Fibroblast of lung (primary cell): ENCODE results near the gene ZNF862. TPM values are rescaled to one million over a fixed set of nuclear protein-coding genes. Genes with fewer than 3 reads are reported as not detected.

Experiments used
- DNase-seq, 2 donors: peaks; one replicate each; pipeline versions ENCODE4 v3.0.0 to v3.0.0-alpha.2; 2010; ENCODE audit warnings: low read depth in 2 of 2
- H2AFZ ChIP-seq: 2 replicates; pipeline ENCODE4 v1.5.1; 2012; ENCODE audit warnings: low read length, control low read depth, inconsistent platforms
- H3K27ac ChIP-seq: 2 replicates; pipeline ENCODE4 v1.5.1; 2011; ENCODE audit warnings: low read length, control low read depth; ENCODE audit not compliant: insufficient read depth
- H3K27me3 ChIP-seq: 2 replicates; pipeline ENCODE4 v1.5.1; 2011; ENCODE audit warnings: mild to moderate bottlenecking, low read length; ENCODE audit not compliant: control insufficient read depth, insufficient read depth
- H3K36me3 ChIP-seq: 2 replicates; pipeline ENCODE4 v1.5.1; 2011; ENCODE audit warnings: low read length; ENCODE audit not compliant: control insufficient read depth, insufficient read depth
- H3K4me1 ChIP-seq: 2 replicates; pipeline ENCODE4 v1.5.1; 2011; ENCODE audit warnings: low read length; ENCODE audit not compliant: control insufficient read depth, insufficient read depth; ENCODE audit errors: extremely low read depth
- H3K4me2 ChIP-seq: 2 replicates; pipeline ENCODE4 v1.5.1; 2011; ENCODE audit warnings: low read length, control low read depth; ENCODE audit not compliant: insufficient read depth; ENCODE audit errors: extremely low read depth
- H3K4me3 ChIP-seq, 4 experiments: fragments of 200-600 bp in 1 of 4; sonication (generic) in 1 of 4; replicated peaks in 1 of 4; 2 replicates each; pipeline ENCODE4 v1.5.1; 2011 to 2016; ENCODE audit warnings: low read length in 4 of 4, low read depth in 3 of 4, mild to moderate bottlenecking in 3 of 4, control low read depth in 2 of 4, inconsistent platforms in 1 of 4, mixed read lengths in 1 of 4; ENCODE audit not compliant: insufficient read depth in 1 of 4; ENCODE audit errors: control extremely low read depth in 1 of 4
- H3K79me2 ChIP-seq: 2 replicates; pipeline ENCODE4 v1.5.1; 2012; ENCODE audit warnings: mild to moderate bottlenecking, low read length, inconsistent platforms; ENCODE audit not compliant: control insufficient read depth, insufficient read depth
- H3K9ac ChIP-seq: 2 replicates; pipeline ENCODE4 v1.5.1; 2011; ENCODE audit warnings: mild to moderate bottlenecking, low read length, control low read depth; ENCODE audit not compliant: insufficient read depth
- H3K9me3 ChIP-seq: 2 replicates; pipeline ENCODE4 v1.5.1; 2012; ENCODE audit warnings: low read depth, low read length; ENCODE audit not compliant: control insufficient read depth, insufficient read depth
- H4K20me1 ChIP-seq: 2 replicates; pipeline ENCODE4 v1.5.1; 2011; ENCODE audit warnings: low read length; ENCODE audit not compliant: control insufficient read depth, insufficient read depth; ENCODE audit errors: extremely low read depth
- EZH2 ChIP-seq: IDR thresholded peaks from 2 replicates; pipeline ENCODE4 v1.5.1; 2012; ENCODE audit warnings: low read length, control low read depth, mild to moderate bottlenecking; ENCODE audit errors: missing control alignments
- polyA plus RNA-seq, 2 donors: library from polyadenylated mRNA; depleted of rRNA in 1 of 2; stranded (reverse) in 1 of 2; unstranded in 1 of 2; fragments of >200 nt; gene quantifications; 2 replicates each; pipeline ENCODE4 v1.2.1, GENCODE V29; 2011 to 2012; ENCODE audit warnings: missing spikeins in 1 of 2
- total RNA-seq: library from RNA; depleted of rRNA; stranded (reverse); fragments of >200 nt; gene quantifications from 2 replicates; pipeline ENCODE4 v1.2.1, GENCODE V29; 2014
- TF ChIP-seq, protein P1 (sequence below), 2 donors: IDR thresholded peaks in 1 of 2; conservative IDR thresholded peaks in 1 of 2; 1 replicate in 1 of 2; 2 replicates in 1 of 2; pipeline ENCODE4 v1.5.1; 2011 to 2012; ENCODE audit warnings: low read length in 2 of 2, control low read depth in 1 of 2, inconsistent platforms in 1 of 2, low read depth in 1 of 2, mild to moderate bottlenecking in 1 of 2

ZNF862 gene
- total and polyA plus RNA-seq, 2 donors (not counting 1 experiment from before 2014, with no cell fraction given), result 4.7 to 10.9 TPM

- H3K4me2 ChIP-seq, result no peak overlapping the region
- DNase-seq, result no peak
- no peaks in the 10 kb centered on the region for H4K20me1 ChIP-seq
- no peak overlapping the region for H3K27ac ChIP-seq
- no peak overlapping the region for H3K4me3 ChIP-seq
- no peak overlapping the region for H2AFZ ChIP-seq
- no peaks in the 10 kb centered on the region for H3K4me1 ChIP-seq
- H3K9me3 ChIP-seq, result no peaks in the 10 kb centered on the region
- no peaks in the 10 kb centered on the region for H3K36me3 ChIP-seq
- H3K27me3 ChIP-seq, result no peaks in the 10 kb centered on the region
- H3K79me2 ChIP-seq, result no peaks in the 10 kb centered on the region
- no peak overlapping the region for H3K9ac ChIP-seq
- no peak for TF ChIP-seq EZH2
- TF ChIP-seq, protein P1, sequence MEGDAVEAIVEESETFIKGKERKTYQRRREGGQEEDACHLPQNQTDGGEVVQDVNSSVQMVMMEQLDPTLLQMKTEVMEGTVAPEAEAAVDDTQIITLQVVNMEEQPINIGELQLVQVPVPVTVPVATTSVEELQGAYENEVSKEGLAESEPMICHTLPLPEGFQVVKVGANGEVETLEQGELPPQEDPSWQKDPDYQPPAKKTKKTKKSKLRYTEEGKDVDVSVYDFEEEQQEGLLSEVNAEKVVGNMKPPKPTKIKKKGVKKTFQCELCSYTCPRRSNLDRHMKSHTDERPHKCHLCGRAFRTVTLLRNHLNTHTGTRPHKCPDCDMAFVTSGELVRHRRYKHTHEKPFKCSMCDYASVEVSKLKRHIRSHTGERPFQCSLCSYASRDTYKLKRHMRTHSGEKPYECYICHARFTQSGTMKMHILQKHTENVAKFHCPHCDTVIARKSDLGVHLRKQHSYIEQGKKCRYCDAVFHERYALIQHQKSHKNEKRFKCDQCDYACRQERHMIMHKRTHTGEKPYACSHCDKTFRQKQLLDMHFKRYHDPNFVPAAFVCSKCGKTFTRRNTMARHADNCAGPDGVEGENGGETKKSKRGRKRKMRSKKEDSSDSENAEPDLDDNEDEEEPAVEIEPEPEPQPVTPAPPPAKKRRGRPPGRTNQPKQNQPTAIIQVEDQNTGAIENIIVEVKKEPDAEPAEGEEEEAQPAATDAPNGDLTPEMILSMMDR (conservative IDR thresholded peaks at IDR 0.05 in 1 of 2, IDR thresholded peaks at IDR 0.05 in 1 of 2; ENCODE audit: low read depth in 1 of 2, low read length in 2 of 2), result no peak
Observed at GRCh38 chr7:149822353-149822943, 15.7 kb upstream of the ZNF862 start.

GRCh38 chr7:149823191-149823630, 15.0 kb upstream of the ZNF862 start:
- TF ChIP-seq EZH2, result no peak
- TF ChIP-seq, protein P1 (conservative IDR thresholded peaks at IDR 0.05 in 1 of 2, IDR thresholded peaks at IDR 0.05 in 1 of 2; ENCODE audit: low read depth in 1 of 2, low read length in 2 of 2), result no peak
- Histone ChIP-seq H3K9ac (no peak overlapping the region), H4K20me1 (no peaks in the 10 kb centered on the region), H3K27me3 (no peaks in the 10 kb centered on the region), H3K4me2 (no peak overlapping the region), H2AFZ (no peak overlapping the region), H3K27ac (no peak overlapping the region), H3K9me3 (no peaks in the 10 kb centered on the region), H3K79me2 (no peaks in the 10 kb centered on the region), H3K4me1 (no peaks in the 10 kb centered on the region), H3K36me3 (no peaks in the 10 kb centered on the region), H3K4me3 (no peak overlapping the region)
- no peak for DNase-seq

- Histone ChIP-seq H3K4me3 (no peak overlapping the region), H3K9ac (no peak overlapping the region), H3K27ac (no peak overlapping the region), H3K79me2 (no peaks in the 10 kb centered on the region), H3K4me1 (no peaks in the 10 kb centered on the region), H3K9me3 (no peaks in the 10 kb centered on the region), H3K4me2 (no peak overlapping the region), H3K36me3 (no peaks in the 10 kb centered on the region), H3K27me3 (no peaks in the 10 kb centered on the region), H2AFZ (no peak overlapping the region), H4K20me1 (no peaks in the 10 kb centered on the region)
- TF ChIP-seq, protein P1 (conservative IDR thresholded peaks at IDR 0.05 in 1 of 2, IDR thresholded peaks at IDR 0.05 in 1 of 2; ENCODE audit: low read depth in 1 of 2, low read length in 2 of 2), result no peak
- no peak for TF ChIP-seq EZH2
- DNase-seq, result no peak
Observed at GRCh38 chr7:149823631-149824199, 14.5 kb upstream of the ZNF862 start.
